Vagina (tissue), 2 donors: ENCODE results near the gene PKD2L2. TPM values are rescaled to one million over a fixed set of nuclear protein-coding genes. Genes with fewer than 3 reads are reported as not detected.
A peak's percentile ranks its signal among the peaks of the same experiment; 100 is the strongest.

Experiments used
- DNase-seq, 2 donors: peaks; one replicate each; pipeline ENCODE4 v3.0.0-alpha.2; 2017; ENCODE audit errors: extremely low spot score in 2 of 2
- H3K27ac ChIP-seq: fragments of 200-600 bp; sonication (generic); one replicate; pipeline ENCODE4 v1.5.1; 2019
- H3K27me3 ChIP-seq: fragments of 200-600 bp; sonication (generic); one replicate; pipeline ENCODE4 v1.5.1; 2019
- H3K36me3 ChIP-seq, 2 donors: fragments of 200-600 bp; sonication (generic); one replicate each; pipeline ENCODE4 v1.5.1; 2017 to 2019
- H3K4me1 ChIP-seq: fragments of 200-600 bp; sonication (generic); one replicate; pipeline ENCODE4 v1.5.1; 2019
- H3K4me3 ChIP-seq, 2 donors: fragments of 200-600 bp; sonication (generic); 1 replicate in 1 of 2; 2 replicates in 1 of 2; pipeline ENCODE4 v1.5.1; 2016 to 2019
- H3K9me3 ChIP-seq: fragments of 200-600 bp; sonication (generic); one replicate; pipeline ENCODE4 v1.5.1; 2019
- POLR2A ChIP-seq, 2 donors: fragments of 450-650 bp; IDR thresholded peaks; one replicate each; pipeline ENCODE4 v1.6.1; 2017; ENCODE audit warnings: antibody characterized with exemption in 2 of 2, mild to moderate bottlenecking in 2 of 2, moderate library complexity in 2 of 2
- POLR2AphosphoS5 ChIP-seq, 2 donors: sonication (generic); formaldehyde crosslinking; IDR thresholded peaks; one replicate each; pipeline ENCODE4 v1.9.0; 2017; ENCODE audit warnings: antibody characterized with exemption in 2 of 2, mild to moderate bottlenecking in 2 of 2, low read depth in 1 of 2; ENCODE audit not compliant: insufficient read depth in 1 of 2
- intact Hi-C: fragments of 100-400 bp; cut with DNase I; formaldehyde crosslinking; loops from one replicate; pipeline ENCODE4 v1.15.1; 2023
- total RNA-seq: library from RNA; depleted of rRNA; stranded (reverse); fragments of >200 nt; gene quantifications from one replicate; pipeline ENCODE4 v1.2.3, GENCODE V29; 2016
- TF ChIP-seq, protein P1 (sequence below), 3 experiments: fragments of 450-650 bp in 2 of 3; fragments of 200-600 bp in 1 of 3; sonication (generic) in 1 of 3; IDR thresholded peaks; one replicate each; pipeline ENCODE4 v1.5.1; 2017 to 2019; ENCODE audit warnings: antibody characterized with exemption in 3 of 3, mild to moderate bottlenecking in 2 of 3, moderate library complexity in 2 of 3

The PKD2L2 gene
- total RNA-seq, 1 donor from 2014 or later = not detected

DNA sequence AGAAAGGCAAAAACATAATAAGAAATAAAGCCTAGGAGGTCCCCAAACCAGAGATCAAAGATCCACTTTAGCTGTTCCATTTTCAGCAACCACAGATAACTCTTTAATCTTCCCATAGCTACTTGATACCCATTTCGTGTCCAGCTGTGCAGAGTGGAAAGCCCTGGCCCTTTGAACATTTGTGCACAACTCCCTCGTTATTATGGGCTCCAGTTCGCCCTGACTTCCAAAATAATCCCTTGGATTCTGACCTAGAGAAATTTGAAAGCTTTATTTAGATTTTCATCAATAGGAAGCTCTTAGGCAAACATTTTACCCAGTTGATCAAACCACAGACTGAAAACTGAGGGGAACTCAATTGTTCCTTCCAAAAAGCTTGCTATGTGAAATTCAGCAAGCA lies 16.8 kb upstream of the PKD2L2 start:
- intact Hi-C loops = no loop called here
- no peaks in the 10 kb centered on the region for H3K4me1 ChIP-seq
- H3K27me3 ChIP-seq = no peaks in the 10 kb centered on the region
- no peaks in the 10 kb centered on the region for H3K36me3 ChIP-seq
- H3K27ac ChIP-seq = no peak overlapping the region
- TF ChIP-seq POLR2A (IDR thresholded peaks at IDR 0.05) (no peak), POLR2AphosphoS5 (IDR thresholded peaks at IDR 0.05; ENCODE audit: insufficient read depth in 1 of 2, low read depth in 1 of 2) (no peak)
- TF ChIP-seq, protein P1, sequence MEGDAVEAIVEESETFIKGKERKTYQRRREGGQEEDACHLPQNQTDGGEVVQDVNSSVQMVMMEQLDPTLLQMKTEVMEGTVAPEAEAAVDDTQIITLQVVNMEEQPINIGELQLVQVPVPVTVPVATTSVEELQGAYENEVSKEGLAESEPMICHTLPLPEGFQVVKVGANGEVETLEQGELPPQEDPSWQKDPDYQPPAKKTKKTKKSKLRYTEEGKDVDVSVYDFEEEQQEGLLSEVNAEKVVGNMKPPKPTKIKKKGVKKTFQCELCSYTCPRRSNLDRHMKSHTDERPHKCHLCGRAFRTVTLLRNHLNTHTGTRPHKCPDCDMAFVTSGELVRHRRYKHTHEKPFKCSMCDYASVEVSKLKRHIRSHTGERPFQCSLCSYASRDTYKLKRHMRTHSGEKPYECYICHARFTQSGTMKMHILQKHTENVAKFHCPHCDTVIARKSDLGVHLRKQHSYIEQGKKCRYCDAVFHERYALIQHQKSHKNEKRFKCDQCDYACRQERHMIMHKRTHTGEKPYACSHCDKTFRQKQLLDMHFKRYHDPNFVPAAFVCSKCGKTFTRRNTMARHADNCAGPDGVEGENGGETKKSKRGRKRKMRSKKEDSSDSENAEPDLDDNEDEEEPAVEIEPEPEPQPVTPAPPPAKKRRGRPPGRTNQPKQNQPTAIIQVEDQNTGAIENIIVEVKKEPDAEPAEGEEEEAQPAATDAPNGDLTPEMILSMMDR (IDR thresholded peaks at IDR 0.05) = no peak
- H3K9me3 ChIP-seq = no peaks in the 10 kb centered on the region
- DNase-seq = no peak
- H3K4me3 ChIP-seq = no peak overlapping the region

DNA sequence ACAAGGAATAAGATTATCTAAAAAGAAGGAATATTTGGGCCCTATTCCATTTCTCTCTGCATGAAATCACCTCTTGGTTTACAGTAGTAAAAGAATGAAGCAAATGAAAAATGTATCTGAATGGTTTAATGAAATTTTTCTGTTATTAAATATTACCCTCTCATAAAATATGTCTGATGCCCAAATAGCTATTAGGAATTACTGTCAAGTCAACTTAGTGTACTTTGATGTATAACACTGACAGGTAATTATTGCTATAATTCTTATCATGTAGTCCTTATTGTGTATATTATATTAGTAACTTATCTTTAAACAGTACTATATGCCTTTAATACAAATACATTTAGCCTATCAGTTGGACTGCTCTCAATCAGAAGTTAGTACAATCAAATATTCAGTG lies 13.2 kb upstream of the PKD2L2 start:
- Histone ChIP-seq H3K9me3 (no peaks in the 10 kb centered on the region), H3K4me1 (no peaks in the 10 kb centered on the region), H3K36me3 (no peaks in the 10 kb centered on the region), H3K4me3 (no peak overlapping the region), H3K27ac (no peak overlapping the region), H3K27me3 (no peaks in the 10 kb centered on the region)
- no peak for DNase-seq
- TF ChIP-seq POLR2AphosphoS5 (IDR thresholded peaks at IDR 0.05; ENCODE audit: insufficient read depth in 1 of 2, low read depth in 1 of 2) = no peak
- TF ChIP-seq POLR2A (IDR thresholded peaks at IDR 0.05) = no peak
- TF ChIP-seq, protein P1 (IDR thresholded peaks at IDR 0.05) = no peak
- intact Hi-C loops = no loop called here

- DNase-seq = no peak
- Histone ChIP-seq H3K4me1 (no peaks in the 10 kb centered on the region), H3K27me3 (no peaks in the 10 kb centered on the region), H3K27ac (peak overlapping the region; percentile 7), H3K4me3 (no peak overlapping the region), H3K36me3 (no peaks in the 10 kb centered on the region), H3K9me3 (no peaks in the 10 kb centered on the region)
- intact Hi-C loops = no loop called here
- TF ChIP-seq, protein P1 (IDR thresholded peaks at IDR 0.05) = no peak
- TF ChIP-seq POLR2AphosphoS5 (IDR thresholded peaks at IDR 0.05; ENCODE audit: insufficient read depth in 1 of 2, low read depth in 1 of 2) = peak in 1 of 2 donors; percentile 77
These were observed 8.9 kb upstream of the PKD2L2 start for GRCh38 chr5:137880313-137880712.

GRCh38 chr5:137887831-137888230 lies 1.4 kb upstream of the PKD2L2 start:
- TF ChIP-seq POLR2A (IDR thresholded peaks at IDR 0.05) (no peak), POLR2AphosphoS5 (IDR thresholded peaks at IDR 0.05; ENCODE audit: insufficient read depth in 1 of 2, low read depth in 1 of 2) (no peak)
- TF ChIP-seq, protein P1 (IDR thresholded peaks at IDR 0.05) = no peak
- intact Hi-C loops = loop anchor here (5.0 kb wide), 1 partner anchor 439 kb away; no protein-coding TSS in a partner anchor
- H3K27ac ChIP-seq = peak overlapping the region; percentile 78
- H3K4me1 ChIP-seq = peaks cover 25% of the 10 kb centered on the region
- DNase-seq = no peak
- no peak overlapping the region for H3K4me3 ChIP-seq
- H3K36me3 ChIP-seq = no peaks in the 10 kb centered on the region
- no peaks in the 10 kb centered on the region for H3K27me3 ChIP-seq
- H3K9me3 ChIP-seq = no peaks in the 10 kb centered on the region

DNA sequence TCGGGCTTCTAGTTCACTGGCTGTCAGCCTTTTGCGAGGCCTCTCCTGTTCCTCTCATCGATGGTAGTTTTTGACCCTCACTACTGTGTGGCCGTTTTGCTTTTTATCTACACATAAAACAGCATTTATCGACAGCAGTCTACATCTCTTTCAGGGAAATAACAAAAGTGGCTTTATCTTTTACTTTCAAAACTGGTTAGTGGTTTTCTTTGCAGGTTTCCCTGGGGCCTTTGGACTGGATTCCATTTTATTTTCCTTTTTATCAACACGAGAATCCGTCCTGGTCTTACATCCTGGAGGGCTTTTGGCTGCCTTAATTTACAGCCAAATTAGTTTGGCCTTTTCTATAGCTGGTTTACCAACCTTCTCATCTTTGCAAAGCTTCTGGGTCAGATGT lies 793 bp upstream of the PKD2L2 start:
- DNase-seq = no peak
- TF ChIP-seq POLR2AphosphoS5 (IDR thresholded peaks at IDR 0.05; ENCODE audit: insufficient read depth in 1 of 2, low read depth in 1 of 2) (no peak), POLR2A (IDR thresholded peaks at IDR 0.05) (no peak)
- TF ChIP-seq, protein P1 (IDR thresholded peaks at IDR 0.05) = no peak
- peak overlapping the region; percentile 41 for H3K4me3 ChIP-seq

More for the DNA sequence above, 793 bp upstream of the PKD2L2 start:
- H3K27me3 ChIP-seq = no peaks in the 10 kb centered on the region
- peaks cover 25% of the 10 kb centered on the region for H3K4me1 ChIP-seq
- no peaks in the 10 kb centered on the region for H3K9me3 ChIP-seq
- H3K36me3 ChIP-seq = no peaks in the 10 kb centered on the region
- intact Hi-C loops = loop anchor here (5.0 kb wide), 1 partner anchor 439 kb away; no protein-coding TSS in a partner anchor
- peak overlapping the region; percentile 78 for H3K27ac ChIP-seq
